ENCODE results near the gene TRAPPC6A. TPM values are rescaled to one million over a fixed set of nuclear protein-coding genes. Genes with fewer than 3 reads are reported as not detected.

Gene TRAPPC6A
- total and polyA plus RNA-seq, 2 experiments from 2014 or later = 29.4 to 74.7 TPM

GRCh38 chr19:45144431-45145269 is 33.4 kb downstream of the TRAPPC6A start:
- Histone ChIP-seq H3K27ac (ENCODE audit: low read depth) (no peak overlapping the region), H3F3A (replicated peaks; ENCODE audit: low read depth) (0 out of 2 replicates have a peak, but pooled peaks cover 3% of the 10 kb centered on the region), H4K20me1 (replicated peaks; ENCODE audit: insufficient read depth) (peaks cover 3% of the 10 kb centered on the region), H3K27me3 (ENCODE audit: insufficient read depth) (no peaks in the 10 kb centered on the region), H3K79me2 (replicated peaks; ENCODE audit: insufficient read depth) (no peaks in the 10 kb centered on the region), H3K4me1 (ENCODE audit: insufficient read depth) (no peaks in the 10 kb centered on the region), H3K36me3 (ENCODE audit: insufficient read depth) (no peaks in the 10 kb centered on the region), H2AFZ (no peak overlapping the region), H3K4me2 (no peak overlapping the region), H3K9me2 (ENCODE audit: insufficient read depth) (no peaks in the 10 kb centered on the region), H3K4me3 (no peak overlapping the region)
- H3K27me3 Mint-ChIP-seq (ENCODE audit: insufficient read depth, low read depth, poor library complexity) = peaks cover 23% of the 10 kb centered on the region
- no peak for ATAC-seq
- no peak overlapping the region for H3K4me3 Mint-ChIP-seq
- no peaks in the 10 kb centered on the region; the same call in 2 of the 3 replicates for H3K4me1 Mint-ChIP-seq
- TF ChIP-seq, protein P1, sequence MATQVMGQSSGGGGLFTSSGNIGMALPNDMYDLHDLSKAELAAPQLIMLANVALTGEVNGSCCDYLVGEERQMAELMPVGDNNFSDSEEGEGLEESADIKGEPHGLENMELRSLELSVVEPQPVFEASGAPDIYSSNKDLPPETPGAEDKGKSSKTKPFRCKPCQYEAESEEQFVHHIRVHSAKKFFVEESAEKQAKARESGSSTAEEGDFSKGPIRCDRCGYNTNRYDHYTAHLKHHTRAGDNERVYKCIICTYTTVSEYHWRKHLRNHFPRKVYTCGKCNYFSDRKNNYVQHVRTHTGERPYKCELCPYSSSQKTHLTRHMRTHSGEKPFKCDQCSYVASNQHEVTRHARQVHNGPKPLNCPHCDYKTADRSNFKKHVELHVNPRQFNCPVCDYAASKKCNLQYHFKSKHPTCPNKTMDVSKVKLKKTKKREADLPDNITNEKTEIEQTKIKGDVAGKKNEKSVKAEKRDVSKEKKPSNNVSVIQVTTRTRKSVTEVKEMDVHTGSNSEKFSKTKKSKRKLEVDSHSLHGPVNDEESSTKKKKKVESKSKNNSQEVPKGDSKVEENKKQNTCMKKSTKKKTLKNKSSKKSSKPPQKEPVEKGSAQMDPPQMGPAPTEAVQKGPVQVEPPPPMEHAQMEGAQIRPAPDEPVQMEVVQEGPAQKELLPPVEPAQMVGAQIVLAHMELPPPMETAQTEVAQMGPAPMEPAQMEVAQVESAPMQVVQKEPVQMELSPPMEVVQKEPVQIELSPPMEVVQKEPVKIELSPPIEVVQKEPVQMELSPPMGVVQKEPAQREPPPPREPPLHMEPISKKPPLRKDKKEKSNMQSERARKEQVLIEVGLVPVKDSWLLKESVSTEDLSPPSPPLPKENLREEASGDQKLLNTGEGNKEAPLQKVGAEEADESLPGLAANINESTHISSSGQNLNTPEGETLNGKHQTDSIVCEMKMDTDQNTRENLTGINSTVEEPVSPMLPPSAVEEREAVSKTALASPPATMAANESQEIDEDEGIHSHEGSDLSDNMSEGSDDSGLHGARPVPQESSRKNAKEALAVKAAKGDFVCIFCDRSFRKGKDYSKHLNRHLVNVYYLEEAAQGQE (IDR thresholded peaks at IDR 0.05; ENCODE audit: unreplicated experiment) = no peak
- TF ChIP-seq JUNB (IDR thresholded peaks at IDR 0.05; ENCODE audit: unreplicated experiment) (no peak), EZH2 (IDR thresholded peaks at IDR 0.05; ENCODE audit: low read depth, unreplicated experiment) (no peak), POLR2AphosphoS5 (IDR thresholded peaks at IDR 0.05; ENCODE audit: low read depth) (no peak), NANOG (IDR thresholded peaks at IDR 0.05; ENCODE audit: borderline replicate concordance) (no peak), EZH2phosphoT487 (IDR thresholded peaks at IDR 0.05; ENCODE audit: unreplicated experiment) (no peak), ZNF331 (CRISPR knock-in tag; IDR thresholded peaks at IDR 0.05; ENCODE audit: low read depth) (no peak), CREB1 (CRISPR knock-in tag; IDR thresholded peaks at IDR 0.05; ENCODE audit: low read depth) (no peak), STAT1 (IDR thresholded peaks at IDR 0.05; ENCODE audit: unreplicated experiment) (no peak), ZNF114 (CRISPR knock-in tag; IDR thresholded peaks at IDR 0.05) (no peak)
- TF ChIP-seq, protein P2, sequence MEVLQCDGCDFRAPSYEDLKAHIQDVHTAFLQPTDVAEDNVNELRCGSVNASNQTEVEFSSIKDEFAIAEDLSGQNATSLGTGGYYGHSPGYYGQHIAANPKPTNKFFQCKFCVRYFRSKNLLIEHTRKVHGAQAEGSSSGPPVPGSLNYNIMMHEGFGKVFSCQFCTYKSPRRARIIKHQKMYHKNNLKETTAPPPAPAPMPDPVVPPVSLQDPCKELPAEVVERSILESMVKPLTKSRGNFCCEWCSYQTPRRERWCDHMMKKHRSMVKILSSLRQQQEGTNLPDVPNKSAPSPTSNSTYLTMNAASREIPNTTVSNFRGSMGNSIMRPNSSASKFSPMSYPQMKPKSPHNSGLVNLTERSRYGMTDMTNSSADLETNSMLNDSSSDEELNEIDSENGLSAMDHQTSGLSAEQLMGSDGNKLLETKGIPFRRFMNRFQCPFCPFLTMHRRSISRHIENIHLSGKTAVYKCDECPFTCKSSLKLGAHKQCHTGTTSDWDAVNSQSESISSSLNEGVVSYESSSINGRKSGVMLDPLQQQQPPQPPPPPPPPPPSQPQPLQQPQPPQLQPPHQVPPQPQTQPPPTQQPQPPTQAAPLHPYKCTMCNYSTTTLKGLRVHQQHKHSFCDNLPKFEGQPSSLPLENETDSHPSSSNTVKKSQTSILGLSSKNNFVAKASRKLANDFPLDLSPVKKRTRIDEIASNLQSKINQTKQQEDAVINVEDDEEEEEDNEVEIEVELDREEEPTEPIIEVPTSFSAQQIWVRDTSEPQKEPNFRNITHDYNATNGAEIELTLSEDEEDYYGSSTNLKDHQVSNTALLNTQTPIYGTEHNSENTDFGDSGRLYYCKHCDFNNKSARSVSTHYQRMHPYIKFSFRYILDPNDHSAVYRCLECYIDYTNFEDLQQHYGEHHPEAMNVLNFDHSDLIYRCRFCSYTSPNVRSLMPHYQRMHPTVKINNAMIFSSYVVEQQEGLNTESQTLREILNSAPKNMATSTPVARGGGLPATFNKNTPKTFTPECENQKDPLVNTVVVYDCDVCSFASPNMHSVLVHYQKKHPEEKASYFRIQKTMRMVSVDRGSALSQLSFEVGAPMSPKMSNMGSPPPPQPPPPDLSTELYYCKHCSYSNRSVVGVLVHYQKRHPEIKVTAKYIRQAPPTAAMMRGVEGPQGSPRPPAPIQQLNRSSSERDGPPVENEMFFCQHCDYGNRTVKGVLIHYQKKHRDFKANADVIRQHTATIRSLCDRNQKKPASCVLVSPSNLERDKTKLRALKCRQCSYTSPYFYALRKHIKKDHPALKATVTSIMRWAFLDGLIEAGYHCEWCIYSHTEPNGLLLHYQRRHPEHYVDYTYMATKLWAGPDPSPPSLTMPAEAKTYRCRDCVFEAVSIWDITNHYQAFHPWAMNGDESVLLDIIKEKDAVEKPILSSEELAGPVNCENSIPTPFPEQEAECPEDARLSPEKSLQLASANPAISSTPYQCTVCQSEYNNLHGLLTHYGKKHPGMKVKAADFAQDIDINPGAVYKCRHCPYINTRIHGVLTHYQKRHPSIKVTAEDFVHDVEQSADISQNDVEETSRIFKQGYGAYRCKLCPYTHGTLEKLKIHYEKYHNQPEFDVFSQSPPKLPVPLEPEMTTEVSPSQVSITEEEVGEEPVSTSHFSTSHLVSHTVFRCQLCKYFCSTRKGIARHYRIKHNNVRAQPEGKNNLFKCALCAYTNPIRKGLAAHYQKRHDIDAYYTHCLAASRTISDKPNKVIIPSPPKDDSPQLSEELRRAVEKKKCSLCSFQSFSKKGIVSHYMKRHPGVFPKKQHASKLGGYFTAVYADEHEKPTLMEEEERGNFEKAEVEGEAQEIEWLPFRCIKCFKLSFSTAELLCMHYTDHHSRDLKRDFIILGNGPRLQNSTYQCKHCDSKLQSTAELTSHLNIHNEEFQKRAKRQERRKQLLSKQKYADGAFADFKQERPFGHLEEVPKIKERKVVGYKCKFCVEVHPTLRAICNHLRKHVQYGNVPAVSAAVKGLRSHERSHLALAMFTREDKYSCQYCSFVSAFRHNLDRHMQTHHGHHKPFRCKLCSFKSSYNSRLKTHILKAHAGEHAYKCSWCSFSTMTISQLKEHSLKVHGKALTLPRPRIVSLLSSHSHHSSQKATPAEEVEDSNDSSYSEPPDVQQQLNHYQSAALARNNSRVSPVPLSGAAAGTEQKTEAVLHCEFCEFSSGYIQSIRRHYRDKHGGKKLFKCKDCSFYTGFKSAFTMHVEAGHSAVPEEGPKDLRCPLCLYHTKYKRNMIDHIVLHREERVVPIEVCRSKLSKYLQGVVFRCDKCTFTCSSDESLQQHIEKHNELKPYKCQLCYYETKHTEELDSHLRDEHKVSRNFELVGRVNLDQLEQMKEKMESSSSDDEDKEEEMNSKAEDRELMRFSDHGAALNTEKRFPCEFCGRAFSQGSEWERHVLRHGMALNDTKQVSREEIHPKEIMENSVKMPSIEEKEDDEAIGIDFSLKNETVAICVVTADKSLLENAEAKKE (CRISPR knock-in tag; IDR thresholded peaks at IDR 0.05) = no peak
- TF ChIP-seq, protein P3, sequence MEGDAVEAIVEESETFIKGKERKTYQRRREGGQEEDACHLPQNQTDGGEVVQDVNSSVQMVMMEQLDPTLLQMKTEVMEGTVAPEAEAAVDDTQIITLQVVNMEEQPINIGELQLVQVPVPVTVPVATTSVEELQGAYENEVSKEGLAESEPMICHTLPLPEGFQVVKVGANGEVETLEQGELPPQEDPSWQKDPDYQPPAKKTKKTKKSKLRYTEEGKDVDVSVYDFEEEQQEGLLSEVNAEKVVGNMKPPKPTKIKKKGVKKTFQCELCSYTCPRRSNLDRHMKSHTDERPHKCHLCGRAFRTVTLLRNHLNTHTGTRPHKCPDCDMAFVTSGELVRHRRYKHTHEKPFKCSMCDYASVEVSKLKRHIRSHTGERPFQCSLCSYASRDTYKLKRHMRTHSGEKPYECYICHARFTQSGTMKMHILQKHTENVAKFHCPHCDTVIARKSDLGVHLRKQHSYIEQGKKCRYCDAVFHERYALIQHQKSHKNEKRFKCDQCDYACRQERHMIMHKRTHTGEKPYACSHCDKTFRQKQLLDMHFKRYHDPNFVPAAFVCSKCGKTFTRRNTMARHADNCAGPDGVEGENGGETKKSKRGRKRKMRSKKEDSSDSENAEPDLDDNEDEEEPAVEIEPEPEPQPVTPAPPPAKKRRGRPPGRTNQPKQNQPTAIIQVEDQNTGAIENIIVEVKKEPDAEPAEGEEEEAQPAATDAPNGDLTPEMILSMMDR (conservative IDR thresholded peaks at IDR 0.05; ENCODE audit: low read depth in 2 of 2) = no peak
- TF ChIP-seq, protein P4, sequence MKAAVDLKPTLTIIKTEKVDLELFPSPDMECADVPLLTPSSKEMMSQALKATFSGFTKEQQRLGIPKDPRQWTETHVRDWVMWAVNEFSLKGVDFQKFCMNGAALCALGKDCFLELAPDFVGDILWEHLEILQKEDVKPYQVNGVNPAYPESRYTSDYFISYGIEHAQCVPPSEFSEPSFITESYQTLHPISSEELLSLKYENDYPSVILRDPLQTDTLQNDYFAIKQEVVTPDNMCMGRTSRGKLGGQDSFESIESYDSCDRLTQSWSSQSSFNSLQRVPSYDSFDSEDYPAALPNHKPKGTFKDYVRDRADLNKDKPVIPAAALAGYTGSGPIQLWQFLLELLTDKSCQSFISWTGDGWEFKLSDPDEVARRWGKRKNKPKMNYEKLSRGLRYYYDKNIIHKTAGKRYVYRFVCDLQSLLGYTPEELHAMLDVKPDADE (IDR thresholded peaks at IDR 0.05) = no peak
- no peak for DNase-seq (ENCODE audit: low spot score)
- peaks cover 21% of the 10 kb centered on the region for H3K36me3 Mint-ChIP-seq (ENCODE audit: low read depth)
- H3K27ac Mint-ChIP-seq = no peak overlapping the region
- H3K9me3 Mint-ChIP-seq = no peaks in the 10 kb centered on the region; the same call in 2 of the 3 replicates
